K562 (cell line): ENCODE measurements around the gene PUS7. TPM values are rescaled to one million over a fixed set of nuclear protein-coding genes. Genes with fewer than 3 reads are reported as not detected.

Experiments used
- CAMTA2 ChIP-seq: fragments of 250-450 bp; sonication (Bioruptor Pico); conservative IDR thresholded peaks from 2 replicates; pipeline ENCODE4 v1.5.1; 2022
- CEBPG ChIP-seq, 3 experiments: fragments of 200-800 bp in 1 of 3; sonication (Bioruptor generic) in 1 of 3; sonication (generic) in 1 of 3; formaldehyde crosslinking in 1 of 3; IDR thresholded peaks in 2 of 3; conservative IDR thresholded peaks in 1 of 3; 2 replicates each; pipeline versions ENCODE4 v1.6.1 to v1.8.0; 2016 to 2022; ENCODE audit warnings: missing compliant biosample characterization in 2 of 3, missing genetic modification characterization in 2 of 3, mild to moderate bottlenecking in 1 of 3, missing genetic modification reagents in 1 of 3
- CREM ChIP-seq: IDR thresholded peaks from 2 replicates; pipeline ENCODE4 v1.6.1; 2014; ENCODE audit warnings: antibody characterized with exemption, low read depth
- E2F6 ChIP-seq, 2 experiments: IDR thresholded peaks; 2 replicates each; pipeline ENCODE4 v1.6.1; 2011; ENCODE audit warnings: borderline replicate concordance in 1 of 2, control low read depth in 1 of 2, low read depth in 1 of 2, low read length in 1 of 2, mild to moderate bottlenecking in 1 of 2, mixed read lengths in 1 of 2, moderate library complexity in 1 of 2; ENCODE audit not compliant: insufficient read depth in 1 of 2, insufficient read length in 1 of 2, poor library complexity in 1 of 2, severe bottlenecking in 1 of 2; ENCODE audit errors: extremely low read depth in 1 of 2
- ERF ChIP-seq: fragments of 450-650 bp; formaldehyde crosslinking; IDR thresholded peaks from 2 replicates; pipeline ENCODE4 v1.4.0; 2020; ENCODE audit warnings: mild to moderate bottlenecking, mixed read lengths
- ESRRB ChIP-seq: fragments of 250-450 bp; sonication (Bioruptor Pico); IDR thresholded peaks from 2 replicates; pipeline ENCODE4 v1.5.0; 2020; ENCODE audit warnings: mild to moderate bottlenecking, moderate library complexity, borderline replicate concordance
- GTF2B ChIP-seq: IDR thresholded peaks from 2 replicates; pipeline ENCODE4 v1.6.1; 2011; ENCODE audit not compliant: insufficient read length; ENCODE audit errors: extremely low read depth
- HMG20A ChIP-seq: fragments of 450-650 bp; formaldehyde crosslinking; conservative IDR thresholded peaks from 2 replicates; pipeline ENCODE4 v1.4.0; 2020; ENCODE audit warnings: mild to moderate bottlenecking, mixed read lengths
- HMGXB4 ChIP-seq: sonication (generic); formaldehyde crosslinking; IDR thresholded peaks from 2 replicates; pipeline ENCODE4 v1.8.1; 2023; ENCODE audit warnings: mild to moderate bottlenecking, missing genetic modification reagents
- MCM2 ChIP-seq: fragments of 450-650 bp; IDR thresholded peaks from 2 replicates; pipeline ENCODE4 v1.6.1; 2017; ENCODE audit warnings: low read depth, mild to moderate bottlenecking
- NR2C2 ChIP-seq, 2 experiments: fragments of 200-800 bp in 1 of 2; sonication (Bioruptor generic) in 1 of 2; sonication (generic) in 1 of 2; formaldehyde crosslinking in 1 of 2; IDR thresholded peaks; 2 replicates each; pipeline versions ENCODE4 v1.6.1 to v1.8.0; 2016 to 2022; ENCODE audit warnings: mild to moderate bottlenecking in 1 of 2, missing compliant biosample characterization in 1 of 2, missing genetic modification characterization in 1 of 2, missing genetic modification reagents in 1 of 2
- PCBP2 ChIP-seq: fragments of 200-400 bp; formaldehyde crosslinking; IDR thresholded peaks from 2 replicates; pipeline ENCODE4 v1.6.1; 2018; ENCODE audit warnings: low read length, low read depth, mild to moderate bottlenecking, moderate library complexity; ENCODE audit not compliant: poor library complexity, severe bottlenecking
- RFX5 ChIP-seq: IDR thresholded peaks from 2 replicates; pipeline ENCODE4 v1.6.1; 2011; ENCODE audit warnings: low read depth, mild to moderate bottlenecking, improper control_type of control experiment, low read length
- SETDB1 ChIP-seq: IDR thresholded peaks from one replicate; pipeline ENCODE4 v1.6.1; 2012; ENCODE audit warnings: low read length, control low read depth, inconsistent platforms
- TAF1 ChIP-seq: IDR thresholded peaks from 2 replicates; pipeline ENCODE4 v1.6.1; 2011; ENCODE audit warnings: mild to moderate bottlenecking, low read length, moderate library complexity; ENCODE audit not compliant: insufficient read depth, control insufficient read depth, severe bottlenecking; ENCODE audit errors: extremely low read depth
- YY1 ChIP-seq, 3 experiments: IDR thresholded peaks; 2 replicates each; pipeline ENCODE4 v1.6.1; 2011; ENCODE audit warnings: low read length in 2 of 3, mild to moderate bottlenecking in 2 of 3, moderate library complexity in 2 of 3, borderline replicate concordance in 1 of 3, control low read depth in 1 of 3, low read depth in 1 of 3; ENCODE audit not compliant: insufficient read depth in 3 of 3, insufficient replicate concordance in 2 of 3, control insufficient read depth in 1 of 3, insufficient read length in 1 of 3; ENCODE audit errors: extremely low read depth in 1 of 3
- ZBTB8A ChIP-seq: fragments of 450-650 bp; IDR thresholded peaks from 2 replicates; pipeline ENCODE4 v1.6.1; 2018; ENCODE audit warnings: mild to moderate bottlenecking, moderate library complexity; ENCODE audit not compliant: partially characterized antibody
- ZNF184 ChIP-seq: sonication (generic); formaldehyde crosslinking; IDR thresholded peaks from 2 replicates; pipeline ENCODE4 v1.5.0; 2020; ENCODE audit warnings: missing genetic modification reagents
- ZNF23 ChIP-seq: fragments of 250-450 bp; sonication (Bioruptor Pico); IDR thresholded peaks from 2 replicates; pipeline ENCODE4 v1.4.0; 2020; ENCODE audit warnings: mild to moderate bottlenecking
- ZNF511 ChIP-seq: sonication (generic); formaldehyde crosslinking; IDR thresholded peaks from 2 replicates; pipeline ENCODE4 v1.8.0; 2022; ENCODE audit warnings: mild to moderate bottlenecking, missing genetic modification reagents
- ZSCAN29 ChIP-seq: fragments of 450-650 bp; IDR thresholded peaks from 2 replicates; pipeline ENCODE4 v1.6.1; 2017
- polyA plus RNA-seq, 8 experiments: library from polyadenylated mRNA; depleted of rRNA in 4 of 8; stranded (reverse) in 5 of 8; unstranded in 3 of 8; fragments of >200 nt; fragmentation: Nextera tagmentation in 2 of 8; fragmentation: Illumina TruSeq in 1 of 8; extraction: Ambion mirVana in 2 of 8; extraction: Trizol in 1 of 8; gene quantifications; 2 replicates each; pipeline versions ENCODE4 v1.2.1 to v1.2.3, GENCODE V29; 2011 to 2014; ENCODE audit warnings: inconsistent platforms in 1 of 8, missing spikeins in 1 of 8
- total RNA-seq, 7 experiments: library from RNA; depleted of rRNA in 6 of 7; stranded (reverse); fragments of >200 nt in 6 of 7; fragmentation: Illumina TruSeq in 2 of 7; extraction: Trizol in 2 of 7; gene quantifications; 2 replicates each; pipeline versions ENCODE4 v1.2.1 to v1.2.3, GENCODE V29; 2011 to 2021; ENCODE audit warnings: low replicate concordance in 1 of 7

The PUS7 gene
- total and polyA plus RNA-seq, 9 of the 15 experiments (the other 6 are each of a cell fraction or from before 2014, with no cell fraction given) = 15.1 to 95.6 (median 63.2) TPM

GRCh38 chr7:105531792-105532671, 10.0 kb upstream of the PUS7 start, which contains the start of gene RINT1 (continued):
- TF ChIP-seq PCBP2 = no peak
- TF ChIP-seq CREM = peak; percentile 85
- peak; percentile 53 for TF ChIP-seq GTF2B
- TF ChIP-seq ZNF511 (CRISPR knock-in tag) = peak; percentile 95
- no peak for TF ChIP-seq CEBPG (CRISPR knock-in tag; IDR thresholded peaks at IDR 0.05)
- no peak for TF ChIP-seq CEBPG (tag; conservative IDR thresholded peaks at IDR 0.05 in 1 of 2, IDR thresholded peaks at IDR 0.05 in 1 of 2)
- TF ChIP-seq ZNF23 (CRISPR knock-in tag) = 0 out of 2 replicates have a peak, but pooled peaks have one; percentile 52
- TF ChIP-seq ZNF184 (CRISPR knock-in tag) = no peak
- TF ChIP-seq ERF (CRISPR knock-in tag) = 0 out of 2 replicates have a peak, but pooled peaks have one; percentile 77
- TF ChIP-seq NR2C2 (CRISPR knock-in tag; IDR thresholded peaks at IDR 0.05) = peak; percentile 79
- no peak for TF ChIP-seq NR2C2 (tag; IDR thresholded peaks at IDR 0.05)
- no peak for TF ChIP-seq RFX5
- peak in 1 of 2 experiments; percentile 61 for TF ChIP-seq E2F6 (IDR thresholded peaks at IDR 0.05; ENCODE audit: borderline replicate concordance in 1 of 2, extremely low read depth in 1 of 2, insufficient read depth in 1 of 2, insufficient read length in 1 of 2, low read depth in 1 of 2, low read length in 1 of 2, poor library complexity in 1 of 2, severe bottlenecking in 1 of 2)
- TF ChIP-seq ESRRB (CRISPR knock-in tag) = no peak
- TF ChIP-seq HMG20A (CRISPR knock-in tag) = no peak
- 0 out of 2 replicates have a peak, but pooled peaks have one; percentile 38 for TF ChIP-seq CAMTA2 (CRISPR knock-in tag)
- TF ChIP-seq MCM2 = no peak
- TF ChIP-seq YY1 (IDR thresholded peaks at IDR 0.05; ENCODE audit: borderline replicate concordance in 1 of 3, control insufficient read depth in 1 of 3, extremely low read depth in 1 of 3, insufficient read depth in 3 of 3, insufficient read length in 1 of 3, insufficient replicate concordance in 2 of 3, low read depth in 1 of 3, low read length in 2 of 3) = peak in 2 of 3 experiments; percentile 76 to 83
- 0 out of 2 replicates have a peak, but pooled peaks have one; percentile 24 for TF ChIP-seq ZSCAN29
- TF ChIP-seq HMGXB4 (CRISPR knock-in tag) = peak; percentile 96
- TF ChIP-seq TAF1 = peak; percentile 99
- TF ChIP-seq SETDB1 = peak; percentile 76
- no peak for TF ChIP-seq ZBTB8A
